ENCODE results near the gene PTGIS.

PTGIS gene

DNA sequence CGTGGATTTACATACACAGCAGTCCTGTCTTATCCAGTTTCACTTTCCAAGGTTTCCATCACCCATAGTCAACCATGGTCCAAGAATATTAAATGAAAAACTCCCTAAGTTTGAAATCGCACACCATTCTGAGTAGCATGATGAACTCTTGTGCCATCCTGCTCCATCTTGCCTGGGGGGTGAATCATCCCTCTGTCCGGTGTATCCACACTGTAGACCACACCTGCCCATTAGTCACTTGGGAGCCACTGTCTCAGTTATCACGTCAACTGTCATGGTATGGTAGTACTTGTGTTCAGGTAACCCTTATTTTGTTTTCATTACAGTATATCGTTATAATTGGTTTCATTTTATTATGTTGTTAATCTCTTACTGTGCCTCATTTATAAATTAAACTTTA is 38.5 kb downstream of the PTGIS start:
- DNase-seq (ENCODE audit: low read depth in 2 of 2) = no peak

DNA sequence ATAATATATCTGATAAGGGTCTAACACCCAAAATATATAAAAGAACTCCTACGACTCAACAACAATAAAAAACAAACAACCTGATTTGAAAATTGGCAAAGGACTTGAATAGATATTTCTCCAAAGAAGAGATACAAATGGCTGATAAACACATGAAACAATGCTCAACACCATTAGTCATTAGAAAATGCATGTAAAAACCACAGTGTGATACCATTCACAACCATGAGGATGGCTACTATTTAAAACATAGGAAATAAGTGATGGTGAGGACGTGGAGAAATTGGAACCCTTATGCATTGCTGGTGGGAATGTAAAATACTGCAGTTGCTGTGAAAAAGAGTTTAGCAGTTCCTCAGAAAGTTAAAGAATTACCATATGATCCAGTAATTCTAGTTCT is 41.4 kb downstream of the PTGIS start:
- DNase-seq (ENCODE audit: low read depth in 2 of 2) = no peak

DNA sequence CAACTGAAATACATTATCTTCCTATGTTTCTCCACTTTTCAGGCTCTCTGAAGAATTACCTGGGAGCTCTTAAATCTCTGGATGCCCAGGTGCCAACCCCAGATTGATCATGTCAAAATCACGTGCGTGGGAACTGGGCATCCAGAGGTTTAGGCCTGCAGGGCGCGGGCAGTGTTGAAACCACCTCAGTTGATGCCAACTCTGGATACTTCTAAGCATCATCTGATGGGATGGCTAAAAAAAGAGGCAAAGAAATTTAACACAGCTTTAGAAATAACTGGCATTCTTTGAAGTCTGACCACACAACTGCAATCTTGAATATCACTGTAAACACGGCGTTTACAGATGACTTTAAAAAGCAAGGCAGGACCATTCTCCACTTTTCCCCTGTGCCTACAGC is 41.9 kb downstream of the PTGIS start:
- DNase-seq (ENCODE audit: low read depth in 2 of 2) = no peak

GRCh38 chr20:49523767-49524360 is 44.1 kb downstream of the PTGIS start:
- DNase-seq (ENCODE audit: low read depth in 2 of 2) = no peak

- no peak for DNase-seq (ENCODE audit: low read depth in 2 of 2)
Observed at GRCh38 chr20:49521356-49521755, 46.6 kb downstream of the PTGIS start.

DNA sequence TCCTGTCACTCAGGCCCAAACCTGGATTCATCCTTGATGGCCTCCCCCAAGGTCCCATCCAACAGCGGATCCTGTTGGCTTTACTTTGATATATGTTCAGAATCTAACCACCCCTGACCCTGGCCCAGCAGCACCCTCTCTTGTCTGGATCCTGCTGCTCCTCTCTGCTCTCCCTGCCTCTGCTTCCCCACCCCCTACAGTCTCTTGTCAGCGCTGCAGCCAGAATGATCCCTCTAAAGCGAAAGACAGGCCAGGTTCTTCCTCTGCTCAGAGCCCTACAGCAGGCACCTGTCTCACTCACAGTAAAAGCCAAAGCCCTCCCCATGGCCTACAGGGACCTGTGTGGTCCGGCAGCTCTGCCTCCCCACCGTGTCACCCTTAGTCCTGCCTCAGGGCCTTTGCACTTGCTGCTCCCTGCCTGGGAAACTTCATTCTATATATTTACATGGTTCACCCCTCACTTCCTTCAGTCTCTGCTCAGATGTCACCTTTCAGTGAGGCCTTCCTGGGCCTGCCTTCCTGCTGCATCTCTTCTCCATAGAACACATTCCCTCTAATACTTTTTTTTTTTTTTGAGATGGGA is 48.1 kb downstream of the PTGIS start:
- DNase-seq (ENCODE audit: low read depth in 2 of 2) = no peak

- DNase-seq (ENCODE audit: low read depth in 2 of 2) = no peak
Observed at GRCh38 chr20:49519212-49519712, 48.7 kb downstream of the PTGIS start.

- no peak for DNase-seq (ENCODE audit: low read depth in 2 of 2)
Observed at GRCh38 chr20:49518576-49518975, 49.4 kb downstream of the PTGIS start.

DNA sequence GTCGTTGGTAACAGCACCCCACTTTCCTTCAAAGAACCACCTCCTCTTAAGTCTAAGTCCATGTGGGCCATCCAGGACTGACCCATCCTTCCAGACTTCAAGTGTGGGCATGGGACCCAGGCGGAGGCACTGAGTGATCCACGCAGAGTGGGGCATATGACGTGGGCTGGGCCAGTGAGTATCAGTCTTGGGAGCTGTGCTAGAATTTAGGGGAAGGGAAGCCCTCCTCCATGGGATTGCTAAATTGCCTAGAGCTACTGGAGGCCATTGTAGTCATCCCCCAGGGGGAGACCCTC is 50.2 kb downstream of the PTGIS start:
- no peak for DNase-seq (ENCODE audit: low read depth in 2 of 2)

- no peak for DNase-seq (ENCODE audit: low read depth in 2 of 2)
Observed at GRCh38 chr20:49516916-49517804, 50.8 kb downstream of the PTGIS start.

DNA sequence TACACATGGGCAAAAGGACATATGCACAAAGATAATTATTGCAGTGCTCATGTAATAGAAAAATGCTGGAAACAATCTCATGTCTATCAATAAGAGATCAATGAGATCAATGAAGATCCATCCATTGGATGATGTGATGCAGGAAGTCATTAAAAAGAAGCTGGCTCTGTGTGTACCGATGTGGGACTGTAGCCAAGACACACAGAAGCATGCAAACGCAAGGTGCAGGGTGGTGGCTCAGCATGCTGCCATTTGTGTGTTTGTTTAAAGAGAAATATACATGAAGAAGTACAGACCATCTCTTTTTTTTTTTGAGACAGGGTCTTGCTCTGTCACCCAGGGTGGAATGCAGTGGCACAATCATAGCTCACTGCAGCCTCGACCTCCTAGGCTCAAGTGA is 52.4 kb downstream of the PTGIS start:
- DNase-seq (ENCODE audit: low read depth in 2 of 2) = no peak

GRCh38 chr20:49513517-49513916 is 54.4 kb downstream of the PTGIS start:
- no peak for DNase-seq (ENCODE audit: low read depth in 2 of 2)

DNA sequence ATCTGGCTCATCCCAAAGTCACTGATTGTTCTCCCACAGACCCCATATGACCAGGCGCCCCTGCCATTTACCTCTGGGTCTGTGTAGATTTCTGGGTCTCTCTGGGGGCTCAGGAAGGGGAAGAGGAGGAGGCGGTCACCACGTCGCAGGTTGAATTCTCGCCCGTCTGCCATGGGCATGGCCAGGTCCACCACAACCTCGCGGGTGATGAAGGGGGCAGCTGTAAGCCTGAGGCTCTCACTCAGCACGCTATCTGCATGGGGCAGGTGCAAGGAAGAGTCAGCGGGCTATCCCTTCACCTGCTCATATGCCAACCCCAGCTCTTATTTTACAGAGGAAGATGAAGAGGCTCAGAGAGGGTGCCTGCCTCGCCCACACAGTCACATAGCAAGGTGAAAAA is 54.9 kb downstream of the PTGIS start:
- no peak for DNase-seq (ENCODE audit: low read depth in 2 of 2)

GRCh38 chr20:49511788-49512525 is 56.0 kb downstream of the PTGIS start:
- no peak for DNase-seq (ENCODE audit: low read depth in 2 of 2)

DNA sequence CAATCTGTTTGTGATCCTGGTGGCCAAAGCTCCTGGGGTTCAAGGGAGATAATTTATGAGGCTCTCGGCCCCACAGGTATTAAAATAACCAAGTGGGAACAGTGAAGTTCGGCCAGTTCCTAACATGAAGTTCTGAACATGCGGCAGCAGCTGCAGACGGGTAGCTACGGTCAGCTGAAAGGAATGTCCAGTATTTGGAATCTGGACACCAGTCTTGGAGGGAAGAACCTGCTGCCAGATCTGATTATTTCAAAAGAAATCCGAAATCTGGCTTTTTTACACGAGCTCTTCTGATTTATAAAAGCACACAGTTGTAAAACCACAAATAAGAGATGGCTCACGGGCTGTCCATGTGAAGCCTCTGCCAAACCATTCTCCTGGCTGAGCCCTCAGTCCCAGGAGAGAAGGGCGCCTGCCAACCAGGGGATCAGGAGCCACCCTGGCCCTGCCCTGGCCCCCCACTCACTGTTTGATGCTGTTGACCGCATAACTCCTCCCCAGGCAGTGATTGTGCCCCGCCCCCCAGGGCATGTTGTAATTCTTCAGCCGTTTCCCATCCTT is 57.3 kb downstream of the PTGIS start:
- DNase-seq (ENCODE audit: low read depth in 2 of 2) = no peak

- DNase-seq (ENCODE audit: low read depth in 2 of 2) = no peak
Observed at GRCh38 chr20:49508435-49509199, 59.3 kb downstream of the PTGIS start.

DNA sequence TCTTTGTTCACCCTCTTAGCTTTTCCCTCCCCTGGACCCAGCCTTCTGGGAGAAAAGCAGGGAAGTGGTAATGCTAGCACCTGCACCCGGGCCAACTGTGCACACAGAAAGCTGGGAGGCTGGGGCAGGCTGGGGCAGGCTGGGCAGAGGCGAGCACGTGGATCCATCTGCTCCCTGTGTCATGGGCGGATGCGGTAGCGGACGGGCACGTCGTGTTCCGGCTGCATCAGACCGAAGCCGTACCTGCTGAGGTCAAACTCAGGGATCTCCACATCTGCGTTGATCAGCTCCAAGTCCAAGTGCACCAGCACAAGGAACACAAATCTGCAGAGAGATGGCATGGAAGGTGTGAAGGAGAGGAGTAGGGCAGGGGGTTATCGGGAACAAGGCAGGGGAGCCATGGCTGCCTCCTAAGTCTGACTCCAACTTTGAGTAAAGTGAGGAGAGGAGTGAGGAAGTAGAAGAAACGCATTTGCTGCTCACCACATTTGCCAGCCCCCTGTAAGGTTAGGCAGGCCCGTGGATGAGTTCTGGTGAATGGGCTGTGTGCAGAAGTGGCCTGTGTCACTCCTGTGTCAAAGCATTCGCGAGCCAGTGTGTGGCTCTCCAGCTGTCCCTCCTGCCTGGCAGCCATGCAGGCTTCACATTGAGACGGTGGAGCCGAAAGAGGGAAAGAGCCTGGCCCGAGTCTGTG is 60.0 kb downstream of the PTGIS start:
- DNase-seq (ENCODE audit: low read depth in 2 of 2) = no peak

GRCh38 chr20:49505518-49505917 is 62.4 kb downstream of the PTGIS start:
- DNase-seq (ENCODE audit: low read depth in 2 of 2) = no peak

- no peak for DNase-seq (ENCODE audit: low read depth in 2 of 2)
Observed at GRCh38 chr20:49503176-49503575, 64.8 kb downstream of the PTGIS start.

GRCh38 chr20:49501917-49502316 is 66.0 kb downstream of the PTGIS start:
- DNase-seq (ENCODE audit: low read depth in 2 of 2) = no peak

- DNase-seq (ENCODE audit: low read depth in 2 of 2) = no peak
Observed at GRCh38 chr20:49497398-49497669, 70.6 kb downstream of the PTGIS start.
